GM13976 (cell line): Measurements from ENCODE around the gene GRIP1.

Experiments used
- DNase-seq: peaks from one replicate; pipeline ENCODE4 v3.0.0; 2012; ENCODE audit warnings: low spot score
- CTCF ChIP-seq: IDR thresholded peaks from 2 replicates; pipeline ENCODE4 v1.5.1; 2012; ENCODE audit warnings: borderline replicate concordance, mild to moderate bottlenecking; ENCODE audit not compliant: insufficient read depth; ENCODE audit errors: extremely low read depth, missing control alignments, control extremely low read depth
- in situ Hi-C: fragments of 300-500 bp; cut with MboI; formaldehyde crosslinking; loops from one replicate; pipeline ENCODE4 v1.12.0; 2022; ENCODE audit warnings: low sequenced_read_pairs, mixed read lengths, inconsistent platforms; ENCODE audit not compliant: unreplicated experiment

Gene GRIP1

GRCh38 chr12:66661357-66661756 lies 17.5 kb downstream of the GRIP1 start:
- TF ChIP-seq CTCF: no peak
- DNase-seq: peak; percentile 24
- in situ Hi-C loops: no loop called here

- no peak for DNase-seq
Observed at GRCh38 chr12:66653796-66654195, 25.1 kb downstream of the GRIP1 start.

GRCh38 chr12:66648033-66648735 lies 30.7 kb downstream of the GRIP1 start:
- in situ Hi-C loops: no loop called here
- no peak for DNase-seq
- no peak for TF ChIP-seq CTCF

More at GRCh38 chr12:66653796-66654195, 25.1 kb downstream of the GRIP1 start:
- in situ Hi-C loops: no loop called here
- TF ChIP-seq CTCF: no peak

GRCh38 chr12:66647034-66647691 lies 31.7 kb downstream of the GRIP1 start:
- TF ChIP-seq CTCF: no peak
- DNase-seq: no peak
- in situ Hi-C loops: no loop called here

GRCh38 chr12:66644151-66644550 lies 34.7 kb downstream of the GRIP1 start:
- in situ Hi-C loops: no loop called here
- DNase-seq: no peak
- TF ChIP-seq CTCF: no peak

GRCh38 chr12:66640691-66641460 lies 38.0 kb downstream of the GRIP1 start:
- no peak for DNase-seq
- TF ChIP-seq CTCF: no peak
- in situ Hi-C loops: no loop called here
